HepG2 (cell line): ENCODE data around the gene TBC1D21. TPM values are rescaled to one million over a fixed set of nuclear protein-coding genes. Genes with fewer than 3 reads are reported as not detected.

Source experiments
- ATAC-seq: fragments of 200-7000 bp; cut with Tn5 transposase; 3 replicates; pipeline ENCODE4 v1.9.1; 2020; ENCODE audit warnings: mild to moderate bottlenecking, moderate library complexity
- BruUV-seq: library from RNA; stranded (reverse); fragments of 400-500 nt; replicated peaks from 2 replicates; lab custom pipeline; 2021; lab: Mats Ljungman, UMichigan
- CTCF ChIA-PET: fragments of 300-600 bp; formaldehyde crosslinking; extraction: SDS; loops from one replicate; lab custom pipeline; 2021; ENCODE audit warnings: low total read pairs, inconsistent platforms, low intra/inter-chr PET ratio; lab: Yijun Ruan, JAX
- POLR2A ChIA-PET: fragments of 350-600 bp; sonication (Branson Sonifier 250); formaldehyde crosslinking; loops from one replicate; lab custom pipeline; 2020; ENCODE audit warnings: antibody characterized with exemption, inconsistent platforms; lab: Yijun Ruan, JAX
- DNase-seq: peaks from one replicate; pipeline ENCODE4 v3.0.0-alpha.2; 2015; ENCODE audit warnings: low spot score
- FAIRE-seq: peaks from 3 replicates; lab custom pipeline; 2011; peaks lifted over from hg19 to GRCh38; lab: Jason Lieb, UNC
- H2AFZ ChIP-seq: one replicate; pipeline ENCODE4 v1.6.1; 2011; ENCODE audit warnings: low read length, inconsistent platforms
- H3K27ac ChIP-seq: fragments of 300-600 bp; 3 replicates; pipeline ENCODE4 v1.8.0; 2011; ENCODE audit warnings: mixed run types, mild to moderate bottlenecking, mixed read lengths, low read length, inconsistent platforms; ENCODE audit not compliant: insufficient read depth; ENCODE audit errors: extremely low read length
- H3K27me3 ChIP-seq, 2 experiments: fragments of 200-600 bp in 1 of 2; 2 replicates in 1 of 2; 3 replicates in 1 of 2; pipeline versions ENCODE4 v1.6.0 to v1.8.0; 2011; ENCODE audit warnings: low read length in 2 of 2, mild to moderate bottlenecking in 2 of 2, moderate library complexity in 2 of 2, inconsistent platforms in 1 of 2; ENCODE audit not compliant: insufficient read depth in 2 of 2, control insufficient read depth in 1 of 2
- H3K36me3 ChIP-seq, 2 experiments: fragments of 200-600 bp in 1 of 2; replicated peaks in 1 of 2; 2 replicates in 1 of 2; 3 replicates in 1 of 2; pipeline versions ENCODE4 v1.5.1 to v1.8.0; 2011; ENCODE audit warnings: low read length in 2 of 2, inconsistent platforms in 1 of 2; ENCODE audit not compliant: insufficient read depth in 2 of 2, control insufficient read depth in 1 of 2
- H3K4me1 ChIP-seq: 2 replicates; pipeline ENCODE4 v1.5.1; 2012; ENCODE audit warnings: low read length, inconsistent platforms; ENCODE audit not compliant: insufficient read depth
- H3K4me2 ChIP-seq: 2 replicates; pipeline ENCODE4 v1.6.0; 2011; ENCODE audit warnings: low read depth, low read length, inconsistent platforms
- H3K4me3 ChIP-seq, 3 experiments: fragments of 200-600 bp in 1 of 3; sonication (generic), shearing (Covaris generic) in 1 of 3; replicated peaks in 1 of 3; 2 replicates each; pipeline ENCODE4 v1.5.1; 2011 to 2016; ENCODE audit warnings: low read length in 3 of 3, inconsistent platforms in 2 of 3, low read depth in 2 of 3, mild to moderate bottlenecking in 2 of 3, control low read depth in 1 of 3, mixed read lengths in 1 of 3; ENCODE audit not compliant: insufficient read depth in 1 of 3
- H3K79me2 ChIP-seq: one replicate; pipeline ENCODE4 v1.6.1; 2011; ENCODE audit warnings: low read length, inconsistent platforms; ENCODE audit not compliant: insufficient read depth
- H3K9ac ChIP-seq: 2 replicates; pipeline ENCODE4 v1.6.0; 2011; ENCODE audit warnings: mild to moderate bottlenecking, low read depth, low read length, inconsistent platforms; ENCODE audit not compliant: insufficient read depth
- H3K9me3 ChIP-seq: 2 replicates; pipeline ENCODE4 v1.5.1; 2012; ENCODE audit warnings: mild to moderate bottlenecking, low read length
- H4K20me1 ChIP-seq: 2 replicates; pipeline ENCODE4 v1.6.0; 2011; ENCODE audit warnings: inconsistent platforms, mild to moderate bottlenecking, low read length, moderate library complexity; ENCODE audit not compliant: insufficient read depth
- ARNT2 ChIP-seq: sonication (generic); formaldehyde crosslinking; IDR thresholded peaks from 2 replicates; pipeline ENCODE4 v1.8.0; 2022; ENCODE audit warnings: mild to moderate bottlenecking, low read depth, missing genetic modification reagents, moderate library complexity
- CREM ChIP-seq, 2 experiments: sonication (generic) in 1 of 2; formaldehyde crosslinking in 1 of 2; IDR thresholded peaks; 2 replicates each; pipeline versions ENCODE4 v1.4.0 to v1.6.1; 2016 to 2020; ENCODE audit warnings: antibody characterized with exemption in 1 of 2, mild to moderate bottlenecking in 1 of 2, missing genetic modification reagents in 1 of 2
- KDM6A ChIP-seq: IDR thresholded peaks from 2 replicates; pipeline ENCODE4 v1.6.1; 2016; ENCODE audit warnings: low read depth
- NBN ChIP-seq: fragments of 450-650 bp; conservative IDR thresholded peaks from 2 replicates; pipeline ENCODE4 v1.6.1; 2017
- PHF8 ChIP-seq: sonication (generic); formaldehyde crosslinking; IDR thresholded peaks from 2 replicates; pipeline ENCODE4 v1.5.0; 2020; ENCODE audit warnings: missing genetic modification reagents
- PREB ChIP-seq: sonication (generic); formaldehyde crosslinking; IDR thresholded peaks from 2 replicates; pipeline ENCODE4 v1.4.0; 2020; ENCODE audit warnings: missing genetic modification reagents
- RARA ChIP-seq: IDR thresholded peaks from 2 replicates; pipeline ENCODE4 v1.6.1; 2016; ENCODE audit warnings: missing genetic modification reagents, missing compliant biosample characterization
- RXRA ChIP-seq: sonication (generic); formaldehyde crosslinking; IDR thresholded peaks from 2 replicates; pipeline ENCODE4 v1.5.1; 2020; ENCODE audit warnings: missing genetic modification reagents
- ZNF546 ChIP-seq: sonication (generic); formaldehyde crosslinking; conservative IDR thresholded peaks from 2 replicates; pipeline ENCODE4 v1.8.1; 2023; ENCODE audit warnings: mild to moderate bottlenecking, missing genetic modification reagents
- ZNF564 ChIP-seq: sonication (generic); formaldehyde crosslinking; IDR thresholded peaks from 2 replicates; pipeline ENCODE4 v1.8.1; 2023; ENCODE audit warnings: mild to moderate bottlenecking, missing genetic modification reagents
- ZNF678 ChIP-seq: sonication (generic); formaldehyde crosslinking; IDR thresholded peaks from 2 replicates; pipeline ENCODE4 v1.4.0; 2020; ENCODE audit warnings: mild to moderate bottlenecking, missing genetic modification reagents
- whole genome bisulfite sequencing: methylation state at CpG from one replicate; pipeline ENCODE4 v1.1.6; 2017; ENCODE audit warnings: low lambda C conversion rate; 5-methylcytosine and 5-hydroxymethylcytosine counted together
- in situ Hi-C: cut with HindIII; loops from 2 replicates; pipeline ENCODE4 v1.10.0; 2017; ENCODE audit warnings: low pct_unique_long_range_greater_than_20kb; ENCODE audit not compliant: extremely low pct_ligation_motif_present
- intact Hi-C: fragments of 100-400 bp; cut with micrococcal nuclease; formaldehyde crosslinking; loops from one replicate; pipeline ENCODE4 v1.10.0; 2022; ENCODE audit not compliant: unreplicated experiment
- polyA plus RNA-seq, 8 experiments: library from polyadenylated mRNA; depleted of rRNA in 3 of 8; stranded (reverse) in 7 of 8; unstranded in 1 of 8; fragments of >200 nt; fragmentation: Illumina TruSeq in 4 of 8; extraction: Trizol in 4 of 8; gene quantifications; 2 replicates each; pipeline versions ENCODE4 v1.2.1 to v1.2.3, GENCODE V29; 2011 to 2016; ENCODE audit warnings: low read depth in 4 of 8, missing spikeins in 1 of 8, mixed read lengths in 1 of 8; ENCODE audit not compliant: insufficient read depth in 1 of 8
- total RNA-seq, 5 experiments: library from RNA; depleted of rRNA; stranded (reverse); fragments of >200 nt; fragmentation: Illumina TruSeq; extraction: Trizol; gene quantifications; 2 replicates each; pipeline ENCODE4 v1.2.3, GENCODE V29; 2016; ENCODE audit warnings: low read depth in 1 of 5
- TF ChIP-seq, protein P1 (sequence below): sonication (generic); formaldehyde crosslinking; IDR thresholded peaks from 2 replicates; pipeline ENCODE4 v1.4.0; 2020; ENCODE audit warnings: missing genetic modification reagents, borderline replicate concordance
- TF ChIP-seq, protein P2 (sequence below): sonication (generic); formaldehyde crosslinking; IDR thresholded peaks from 2 replicates; pipeline ENCODE4 v1.5.1; 2020; ENCODE audit warnings: missing genetic modification reagents, mild to moderate bottlenecking, borderline replicate concordance

Gene TBC1D21
- total and polyA plus RNA-seq, 2 of the 13 experiments (the other 11 are each of a cell fraction or from before 2014, with no cell fraction given), result not detected

DNA sequence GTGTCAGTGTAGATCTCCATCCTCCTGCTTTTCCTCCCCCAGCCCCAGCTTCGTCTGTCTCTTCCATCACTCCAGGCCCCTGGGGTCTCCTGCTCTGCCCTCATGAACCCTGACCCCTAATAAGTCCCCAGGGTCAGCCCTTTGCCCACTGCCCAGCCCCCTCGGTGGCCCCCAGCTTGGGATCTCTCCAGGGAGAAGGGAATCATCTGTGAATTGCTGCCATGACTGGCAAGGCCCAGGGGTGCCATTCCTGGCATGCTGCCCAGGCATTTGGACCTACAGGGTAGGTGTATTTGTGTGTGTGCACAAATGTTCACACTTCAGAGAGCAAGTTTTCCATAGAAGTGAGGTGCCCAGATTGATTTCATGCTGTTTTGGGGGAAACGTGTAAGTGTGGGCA lies 5.9 kb upstream of the TBC1D21 start:
- ATAC-seq, result no peak
- H3K27ac ChIP-seq, result no peak overlapping the region
- H3K9ac ChIP-seq, result no peak overlapping the region
- BruUV-seq, result no TSS peak
- in situ Hi-C loops (no loop called here), intact Hi-C loops (no loop called here)
- no peak for DNase-seq
- H3K4me1 ChIP-seq, result no peaks in the 10 kb centered on the region
- H3K9me3 ChIP-seq, result no peaks in the 10 kb centered on the region
- WGBS, result 16% methylated on average over 2 of the region's 3 CpGs
- no peak overlapping the region for H3K4me3 ChIP-seq
- H3K27me3 ChIP-seq, result peaks cover 0 to 5% of the 10 kb centered on the region in 2 experiments; a peak in 1 of 5 replicates
- POLR2A ChIA-PET, result no interaction called here
- no peak overlapping the region for H3K4me2 ChIP-seq
- H3K36me3 ChIP-seq, result no peaks in the 10 kb centered on the region
- no peaks in the 10 kb centered on the region for H4K20me1 ChIP-seq
- no peak for TF ChIP-seq PREB (CRISPR knock-in tag)
- no peak for TF ChIP-seq RXRA (CRISPR knock-in tag)
- no peak for TF ChIP-seq ZNF678 (CRISPR knock-in tag)
- no peak for TF ChIP-seq PHF8 (CRISPR knock-in tag)
- no peak for TF ChIP-seq NBN
- TF ChIP-seq, protein P1, sequence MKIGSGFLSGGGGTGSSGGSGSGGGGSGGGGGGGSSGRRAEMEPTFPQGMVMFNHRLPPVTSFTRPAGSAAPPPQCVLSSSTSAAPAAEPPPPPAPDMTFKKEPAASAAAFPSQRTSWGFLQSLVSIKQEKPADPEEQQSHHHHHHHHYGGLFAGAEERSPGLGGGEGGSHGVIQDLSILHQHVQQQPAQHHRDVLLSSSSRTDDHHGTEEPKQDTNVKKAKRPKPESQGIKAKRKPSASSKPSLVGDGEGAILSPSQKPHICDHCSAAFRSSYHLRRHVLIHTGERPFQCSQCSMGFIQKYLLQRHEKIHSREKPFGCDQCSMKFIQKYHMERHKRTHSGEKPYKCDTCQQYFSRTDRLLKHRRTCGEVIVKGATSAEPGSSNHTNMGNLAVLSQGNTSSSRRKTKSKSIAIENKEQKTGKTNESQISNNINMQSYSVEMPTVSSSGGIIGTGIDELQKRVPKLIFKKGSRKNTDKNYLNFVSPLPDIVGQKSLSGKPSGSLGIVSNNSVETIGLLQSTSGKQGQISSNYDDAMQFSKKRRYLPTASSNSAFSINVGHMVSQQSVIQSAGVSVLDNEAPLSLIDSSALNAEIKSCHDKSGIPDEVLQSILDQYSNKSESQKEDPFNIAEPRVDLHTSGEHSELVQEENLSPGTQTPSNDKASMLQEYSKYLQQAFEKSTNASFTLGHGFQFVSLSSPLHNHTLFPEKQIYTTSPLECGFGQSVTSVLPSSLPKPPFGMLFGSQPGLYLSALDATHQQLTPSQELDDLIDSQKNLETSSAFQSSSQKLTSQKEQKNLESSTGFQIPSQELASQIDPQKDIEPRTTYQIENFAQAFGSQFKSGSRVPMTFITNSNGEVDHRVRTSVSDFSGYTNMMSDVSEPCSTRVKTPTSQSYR, result no peak
- no peak for TF ChIP-seq RARA (CRISPR knock-in tag)
- no peak for TF ChIP-seq ZNF564 (CRISPR knock-in tag)
- TF ChIP-seq KDM6A (CRISPR knock-in tag), result no peak
- no peak for TF ChIP-seq ZNF546
- TF ChIP-seq, protein P2, sequence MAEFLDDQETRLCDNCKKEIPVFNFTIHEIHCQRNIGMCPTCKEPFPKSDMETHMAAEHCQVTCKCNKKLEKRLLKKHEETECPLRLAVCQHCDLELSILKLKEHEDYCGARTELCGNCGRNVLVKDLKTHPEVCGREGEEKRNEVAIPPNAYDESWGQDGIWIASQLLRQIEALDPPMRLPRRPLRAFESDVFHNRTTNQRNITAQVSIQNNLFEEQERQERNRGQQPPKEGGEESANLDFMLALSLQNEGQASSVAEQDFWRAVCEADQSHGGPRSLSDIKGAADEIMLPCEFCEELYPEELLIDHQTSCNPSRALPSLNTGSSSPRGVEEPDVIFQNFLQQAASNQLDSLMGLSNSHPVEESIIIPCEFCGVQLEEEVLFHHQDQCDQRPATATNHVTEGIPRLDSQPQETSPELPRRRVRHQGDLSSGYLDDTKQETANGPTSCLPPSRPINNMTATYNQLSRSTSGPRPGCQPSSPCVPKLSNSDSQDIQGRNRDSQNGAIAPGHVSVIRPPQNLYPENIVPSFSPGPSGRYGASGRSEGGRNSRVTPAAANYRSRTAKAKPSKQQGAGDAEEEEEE (CRISPR knock-in tag), result no peak
- no peak for TF ChIP-seq CREM (IDR thresholded peaks at IDR 0.05)
- no peak for TF ChIP-seq CREM (CRISPR knock-in tag; IDR thresholded peaks at IDR 0.05)
- TF ChIP-seq ARNT2 (CRISPR knock-in tag), result no peak
- CTCF ChIA-PET, result no interaction called here
- no peaks in the 10 kb centered on the region for H3K79me2 ChIP-seq
- H2AFZ ChIP-seq, result no peak overlapping the region
- no peak for FAIRE-seq
